Peyer's patch (tissue), 4 donors: ENCODE data around the gene CFAP119.

Experiments used
- CTCF ChIP-seq, 6 experiments: fragments of 450-650 bp in 4 of 6; fragments of 200-600 bp in 2 of 6; sonication (generic) in 1 of 6; IDR thresholded peaks; one replicate each; pipeline ENCODE4 v1.5.1; 2017 to 2019; ENCODE audit warnings: antibody characterized with exemption in 6 of 6, mild to moderate bottlenecking in 3 of 6, moderate library complexity in 1 of 6
- POLR2A ChIP-seq, 2 donors: fragments of 450-650 bp; IDR thresholded peaks; one replicate each; pipeline ENCODE4 v1.5.1; 2017; ENCODE audit warnings: antibody characterized with exemption in 2 of 2, mild to moderate bottlenecking in 2 of 2, moderate library complexity in 2 of 2

GRCh38 chr16:30723725-30724355 is 38.0 kb downstream of the CFAP119 start:
- TF ChIP-seq CTCF (IDR thresholded peaks at IDR 0.05) = no peak
- no peak for TF ChIP-seq POLR2A (IDR thresholded peaks at IDR 0.05)
